BJ (cell line): ENCODE results near the gene COLGALT1. TPM values are rescaled to one million over a fixed set of nuclear protein-coding genes. Genes with fewer than 3 reads are reported as not detected.
"Not testable (repeated sequence)": the region's sequence is repeated elsewhere in the genome, so short reads cannot be mapped to it uniquely, and the experiment has no call there.

Source experiments
- CTCF ChIA-PET: fragments of 350-600 bp; formaldehyde crosslinking; extraction: SDS; loops from one replicate; lab custom pipeline; 2021; ENCODE audit warnings: antibody characterized with exemption, inconsistent platforms; lab: Yijun Ruan, JAX
- POLR2A ChIA-PET: fragments of 300-600 bp; sonication (Branson Sonifier 250); formaldehyde crosslinking; extraction: SDS; loops from one replicate; lab custom pipeline; 2021; ENCODE audit warnings: antibody characterized with exemption; lab: Charles Lee
- DNase-seq: peaks from one replicate; pipeline ENCODE4 v3.0.0-alpha.2; 2011; ENCODE audit warnings: low read depth
- H3K27me3 ChIP-seq: 2 replicates; pipeline ENCODE4 v1.6.0; 2011; ENCODE audit warnings: low read length; ENCODE audit not compliant: control insufficient read depth, insufficient read depth
- H3K36me3 ChIP-seq: 2 replicates; pipeline ENCODE4 v1.5.1; 2011; ENCODE audit warnings: low read length; ENCODE audit not compliant: control insufficient read depth, insufficient read depth
- H3K4me3 ChIP-seq: 2 replicates; pipeline ENCODE4 v1.5.1; 2011; ENCODE audit warnings: low read depth, mild to moderate bottlenecking, control low read depth, low read length
- CTCF ChIP-seq: IDR thresholded peaks from 2 replicates; pipeline ENCODE4 v1.5.1; 2011; ENCODE audit warnings: low read depth, mild to moderate bottlenecking, control low read depth, inconsistent platforms, low read length, moderate library complexity; ENCODE audit not compliant: insufficient read depth
- polyA minus RNA-seq: library from RNA; depleted of rRNA, polyadenylated mRNA; stranded (reverse); fragments of >200 nt; gene quantifications from 2 replicates; pipeline ENCODE4 v1.2.3, GENCODE V29; 2011; rRNA and poly(A)+ RNA removed
- polyA plus RNA-seq: library from polyadenylated mRNA; depleted of rRNA; stranded (reverse); fragments of >200 nt; gene quantifications from 2 replicates; pipeline ENCODE4 v1.2.3, GENCODE V29; 2011; rRNA removed

The COLGALT1 gene
- polyA plus RNA-seq (124 and 158 TPM in 2 replicates), polyA minus RNA-seq (179 and 281 TPM in 2 replicates)

DNA sequence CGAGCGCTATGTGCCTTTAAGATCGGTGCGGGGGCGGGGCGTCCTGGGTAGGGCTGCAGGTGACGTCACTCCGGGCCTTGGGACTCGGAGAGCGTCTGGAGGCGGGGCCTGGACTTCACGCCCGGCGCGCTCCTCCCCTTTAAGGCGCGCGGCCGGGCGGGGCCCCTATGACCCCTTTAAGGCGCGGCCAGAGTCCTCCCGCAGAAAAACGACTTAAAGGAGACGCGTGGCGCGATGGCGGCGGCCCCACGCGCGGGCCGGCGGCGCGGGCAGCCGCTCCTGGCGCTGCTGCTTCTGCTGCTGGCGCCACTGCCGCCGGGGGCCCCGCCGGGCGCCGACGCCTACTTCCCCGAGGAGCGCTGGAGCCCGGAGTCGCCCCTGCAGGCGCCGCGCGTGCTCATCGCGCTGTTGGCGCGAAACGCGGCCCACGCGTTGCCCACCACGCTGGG is at the start of gene COLGALT1:
COLGALT1 (plus strand) TSS at position 170 of the 449 bp plus-strand sequence; CDS start at position 235, 65 bp downstream.
- TF ChIP-seq CTCF: no peak
- DNase-seq: peak; percentile 66
- CTCF ChIA-PET: no interaction called here

DNA sequence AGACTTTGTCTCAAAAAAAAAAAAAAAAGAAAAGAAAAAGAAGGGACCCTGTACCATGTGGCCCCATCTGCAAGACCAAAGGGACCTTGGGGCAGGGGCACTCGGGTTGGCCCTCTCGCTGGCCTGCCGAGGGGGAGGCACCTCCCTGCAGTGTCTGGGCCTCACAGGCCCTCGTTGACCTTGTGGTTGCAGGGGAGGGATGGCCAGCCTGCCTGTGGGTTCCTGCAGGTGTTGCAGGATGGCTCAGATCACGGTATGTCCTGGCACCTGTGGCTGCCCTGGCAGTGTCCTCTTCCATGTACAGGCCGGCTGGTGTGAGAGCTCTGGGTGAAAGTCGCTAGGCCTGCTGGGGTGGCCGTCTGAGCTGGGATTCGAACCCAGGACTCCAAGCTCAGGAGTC is 48.7 kb upstream of the COLGALT1 start:
- H3K4me3 ChIP-seq: no peak overlapping the region
- no peak for TF ChIP-seq CTCF
- CTCF ChIA-PET: interaction anchor here (0.6 kb wide), 1 partner anchor 10 kb away, joined by 4 read pairs; no protein-coding TSS in a partner anchor
- POLR2A ChIA-PET: no interaction called here
- peaks cover 14% of the 10 kb centered on the region for H3K36me3 ChIP-seq
- no peaks in the 10 kb centered on the region for H3K27me3 ChIP-seq
- DNase-seq: no peak

More for the DNA sequence above, at the start of gene COLGALT1:
- POLR2A ChIA-PET: no interaction called here
- Histone ChIP-seq H3K4me3 (peak within 1 kb of the TSS; percentile 97), H3K27me3 (no peaks in the 10 kb centered on the region), H3K36me3 (peaks cover 12% of the 10 kb centered on the region)

DNA sequence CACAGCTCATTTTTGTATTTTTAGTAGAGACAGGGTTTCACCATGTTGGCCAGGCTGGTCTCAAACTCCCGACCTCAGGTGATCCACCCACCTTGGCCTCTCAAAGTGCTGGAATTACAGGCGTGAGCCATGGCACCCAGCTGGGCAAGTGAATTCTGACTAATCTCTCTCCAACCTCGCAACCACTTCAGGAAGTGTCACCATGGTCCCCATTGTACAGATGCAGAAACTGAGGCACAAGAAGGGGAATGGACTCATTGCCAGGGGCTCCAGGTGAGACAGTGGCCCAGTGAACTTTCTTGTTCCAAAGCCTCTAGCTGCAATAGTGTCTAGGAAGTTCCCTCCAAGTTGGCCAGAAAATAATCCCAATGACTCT is 46.9 kb upstream of the COLGALT1 start:
- not testable (repeated sequence) for H3K4me3 ChIP-seq, DNase-seq, H3K27me3 ChIP-seq
- peaks cover 14% of the 10 kb centered on the region for H3K36me3 ChIP-seq
- CTCF ChIA-PET: interaction anchor here (0.8 kb wide), 2 partner anchors 12 to 258 kb away, joined by 3 to 4 read pairs; no protein-coding TSS in a partner anchor
- POLR2A ChIA-PET: interaction anchor here (0.6 kb wide), 1 partner anchor 1596 kb away, joined by 3 read pairs; no protein-coding TSS in a partner anchor

DNA sequence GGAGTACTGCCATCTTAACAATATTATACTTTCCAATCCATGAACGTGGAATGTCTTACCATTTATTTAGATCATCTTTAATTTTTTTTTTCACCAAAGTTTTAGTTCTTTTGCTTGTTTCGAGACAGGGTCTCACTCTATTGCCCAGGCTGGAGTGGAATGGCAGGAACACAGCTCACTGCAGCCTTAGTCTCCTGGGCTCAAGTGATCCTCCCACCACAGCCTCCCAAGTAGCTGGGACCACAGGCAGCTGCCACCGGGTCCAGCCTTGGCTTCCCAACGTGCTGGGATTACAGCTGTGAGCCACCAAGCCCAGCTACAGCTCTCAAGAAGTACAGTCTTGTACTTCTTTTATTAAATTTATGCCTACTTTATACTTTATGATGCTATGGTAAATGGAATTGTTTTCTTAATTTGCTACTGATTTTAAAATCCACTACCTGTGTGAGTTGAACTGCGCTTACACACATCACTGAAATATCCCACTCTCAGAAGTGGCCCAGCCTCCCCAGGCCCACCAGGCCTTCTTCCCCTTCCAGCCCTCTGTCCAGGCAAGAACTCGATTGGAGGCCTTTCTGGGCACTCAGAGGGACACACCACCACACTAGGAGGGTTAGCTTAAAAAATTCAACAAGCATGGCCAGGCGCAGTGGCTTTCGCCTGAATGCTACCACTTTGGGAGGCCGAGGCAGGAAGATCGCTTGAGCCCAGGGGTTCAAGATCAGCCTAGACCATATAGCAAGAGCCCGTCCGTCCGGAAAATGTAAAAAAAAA is 45.0 kb upstream of the COLGALT1 start:
- CTCF ChIA-PET: interaction anchor here (0.7 to 1.0 kb wide), 2 partner anchors 15 to 45 kb away, joined by 3 to 5 read pairs; no protein-coding TSS in a partner anchor
- no peak for TF ChIP-seq CTCF
- Histone ChIP-seq H3K27me3 (no peaks in the 10 kb centered on the region), H3K4me3 (peak overlapping the region; percentile 96), H3K36me3 (peaks cover 6% of the 10 kb centered on the region; the same call in 1 of the 2 replicates)
- POLR2A ChIA-PET: no interaction called here
- no peak for DNase-seq

DNA sequence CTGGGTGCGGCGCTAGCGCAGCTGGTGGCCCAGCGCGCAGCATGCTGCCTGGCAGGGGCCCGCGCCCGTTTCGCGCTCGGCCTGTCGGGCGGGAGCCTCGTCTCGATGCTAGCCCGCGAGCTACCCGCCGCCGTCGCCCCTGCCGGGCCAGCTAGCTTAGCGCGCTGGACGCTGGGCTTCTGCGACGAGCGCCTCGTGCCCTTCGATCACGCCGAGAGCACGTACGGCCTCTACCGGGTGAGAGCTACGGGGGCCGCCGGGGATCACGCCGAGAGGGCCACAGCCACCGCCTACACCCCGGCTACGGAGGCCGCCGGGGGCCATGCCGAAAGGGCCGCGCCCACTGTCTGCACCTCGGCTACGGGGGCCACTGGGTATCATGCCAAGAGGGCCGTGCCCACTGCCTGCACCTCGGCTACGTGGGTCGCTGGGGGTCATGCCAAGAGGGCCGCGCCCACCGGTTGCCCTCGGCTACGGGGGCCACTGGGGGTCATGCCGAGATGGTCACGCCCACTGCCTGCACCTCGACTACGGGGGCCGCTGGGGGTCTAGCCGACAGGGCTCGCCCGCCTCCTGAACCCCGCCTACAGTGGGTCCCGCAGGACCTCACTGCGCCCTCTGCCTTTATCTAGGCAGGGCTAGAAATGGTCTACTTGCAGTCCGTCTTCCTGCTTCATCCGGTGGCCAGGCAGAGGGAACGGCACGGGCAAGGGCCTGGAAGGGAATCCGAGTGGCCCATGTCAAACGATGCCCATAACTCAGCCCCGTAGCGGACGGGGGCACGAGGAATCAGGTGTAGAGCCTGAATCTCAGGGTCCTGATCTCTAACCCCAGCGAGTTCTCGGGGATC is 43.5 kb upstream of the COLGALT1 start:
- ChIA-PET POLR2A (interaction anchor here (0.7 to 0.8 kb wide), 3 partner anchors 24 to 41 kb away, joined by 4 to 9 read pairs (median 4); no protein-coding TSS in a partner anchor), CTCF (interaction anchor here (0.7 to 1.5 kb wide), 3 partner anchors 15 to 63 kb away, joined by 3 to 6 read pairs (median 4); no protein-coding TSS in a partner anchor)
- no peaks in the 10 kb centered on the region for H3K27me3 ChIP-seq
- TF ChIP-seq CTCF: peak; percentile 47
- DNase-seq: no peak
- H3K36me3 ChIP-seq: peaks cover 5% of the 10 kb centered on the region
- H3K4me3 ChIP-seq: peak overlapping the region; percentile 96
